H1 (cell line): ENCODE measurements around the gene PDE3A. TPM values are rescaled to one million over a fixed set of nuclear protein-coding genes. Genes with fewer than 3 reads are reported as not detected.

Source experiments
- YY1 ChIP-seq: IDR thresholded peaks from 2 replicates; pipeline ENCODE4 v1.6.1; 2011; ENCODE audit warnings: low read depth, mild to moderate bottlenecking, low read length
- polyA plus RNA-seq, 7 experiments: library from polyadenylated mRNA; depleted of rRNA in 3 of 7; stranded (reverse) in 5 of 7; unstranded in 2 of 7; fragments of >200 nt in 5 of 7; fragments of 200-250 nt in 2 of 7; gene quantifications; 1 replicate in 5 of 7; 2 replicates in 1 of 7; 4 replicates in 1 of 7; pipeline versions ENCODE4 v1.2.1 to v1.2.3, GENCODE V29; 2011 to 2013; ENCODE audit warnings: missing spikeins in 2 of 7, mixed read lengths in 2 of 7
- total RNA-seq: library from RNA; stranded (reverse); fragmentation: NEBNext Ultra II Directional; extraction: Animal tissue kit (Norgen Biotek cat#: 25700); gene quantifications from 2 replicates; pipeline ENCODE4 v1.2.1, GENCODE V29; 2021

Gene PDE3A
- total and polyA plus RNA-seq, 2 of the 8 experiments (the other 6 are each of a cell fraction or from before 2014, with no cell fraction given): 1.4 to 3.4 TPM

- no peak for TF ChIP-seq YY1
Measured at GRCh38 chr12:20366776-20367409, 1.4 kb upstream of the PDE3A start (continued).
